K562 (cell line): ENCODE data around the gene EFCAB5. TPM values are rescaled to one million over a fixed set of nuclear protein-coding genes. Genes with fewer than 3 reads are reported as not detected.

ENCODE experiments used
- ATAC-seq: fragments of 200-7000 bp; cut with Tn5 transposase; 3 replicates; pipeline ENCODE4 v1.9.1; 2020; ENCODE audit warnings: moderate library complexity
- BruUV-seq: library from RNA; stranded (reverse); fragments of 400-500 nt; replicated peaks from 2 replicates; lab custom pipeline; 2021; lab: Mats Ljungman, UMichigan
- CTCF ChIA-PET: fragments of 300-600 bp; formaldehyde crosslinking; extraction: SDS; loops from one replicate; lab custom pipeline; 2021; ENCODE audit warnings: low intra/inter-chr PET ratio; lab: Yijun Ruan, JAX
- POLR2A ChIA-PET: fragments of 300-600, 350-650 bp; sonication (Branson Sonifier 250); formaldehyde crosslinking; extraction: SDS; loops from one replicate; lab custom pipeline; 2021; ENCODE audit warnings: antibody characterized with exemption, inconsistent platforms; lab: Yijun Ruan, JAX
- DNase-seq, 4 experiments: peaks; one replicate each; pipeline versions ENCODE4 v3.0.0 to v3.0.0-alpha.2; 2011 to 2018; ENCODE audit warnings: low spot score in 3 of 4, mixed read lengths in 3 of 4; ENCODE audit errors: extremely low read depth in 1 of 4
- FAIRE-seq: peaks from 2 replicates; lab custom pipeline; 2011; peaks lifted over from hg19 to GRCh38; lab: Jason Lieb, UNC
- H2AFZ ChIP-seq: 2 replicates; pipeline ENCODE4 v1.6.0; 2011; ENCODE audit warnings: low read depth, low read length, control low read depth, inconsistent platforms
- H3K27ac ChIP-seq: fragments of 200-600 bp; 3 replicates; pipeline ENCODE4 v1.8.0; 2011; ENCODE audit warnings: low read depth, mild to moderate bottlenecking, control low read depth, inconsistent platforms, low read length, moderate library complexity, mixed read lengths; ENCODE audit errors: extremely low read depth
- H3K27me3 ChIP-seq, 2 experiments: fragments of 300-600 bp in 1 of 2; 2 replicates in 1 of 2; 3 replicates in 1 of 2; pipeline versions ENCODE4 v1.6.0 to v1.8.0; 2011; ENCODE audit warnings: inconsistent platforms in 2 of 2, low read length in 2 of 2, mild to moderate bottlenecking in 1 of 2, mixed read lengths in 1 of 2, moderate library complexity in 1 of 2; ENCODE audit not compliant: control insufficient read depth in 2 of 2, insufficient read depth in 2 of 2
- H3K36me3 ChIP-seq: fragments of 300-600 bp; 3 replicates; pipeline ENCODE4 v1.8.0; 2011; ENCODE audit warnings: mild to moderate bottlenecking, low read length, inconsistent platforms; ENCODE audit not compliant: control insufficient read depth, insufficient read depth
- H3K4me1 ChIP-seq, 2 experiments: fragments of 200-600 bp in 1 of 2; replicated peaks in 1 of 2; 2 replicates in 1 of 2; 3 replicates in 1 of 2; pipeline versions ENCODE4 v1.5.1 to v1.8.0; 2011; ENCODE audit warnings: inconsistent platforms in 2 of 2, low read length in 2 of 2, mild to moderate bottlenecking in 1 of 2, mixed read lengths in 1 of 2, moderate library complexity in 1 of 2; ENCODE audit not compliant: control insufficient read depth in 2 of 2, insufficient read depth in 2 of 2
- H3K4me2 ChIP-seq: 2 replicates; pipeline ENCODE4 v1.6.1; 2011; ENCODE audit warnings: low read length, control low read depth, inconsistent platforms, mixed read lengths; ENCODE audit not compliant: insufficient read depth
- H3K4me3 ChIP-seq: fragments of 200-600 bp; sonication (generic), shearing (Covaris generic); 2 replicates; pipeline ENCODE4 v1.5.1; 2016; ENCODE audit warnings: control low read depth, inconsistent platforms
- H3K79me2 ChIP-seq: fragments of 200-600 bp; 3 replicates; pipeline ENCODE4 v1.8.0; 2011; ENCODE audit warnings: low read length, inconsistent platforms; ENCODE audit not compliant: control insufficient read depth, insufficient read depth
- H3K9ac ChIP-seq, 2 experiments: 2 replicates each; pipeline versions ENCODE4 v1.6.0 to v1.6.1; 2011; ENCODE audit warnings: low read depth in 2 of 2, low read length in 2 of 2, control low read depth in 1 of 2, inconsistent platforms in 1 of 2, mild to moderate bottlenecking in 1 of 2, mixed read lengths in 1 of 2; ENCODE audit not compliant: insufficient read depth in 1 of 2
- H3K9me1 ChIP-seq: one replicate; pipeline ENCODE4 v1.6.0; 2011; ENCODE audit warnings: inconsistent platforms, mild to moderate bottlenecking, low read length, moderate library complexity; ENCODE audit not compliant: control insufficient read depth, insufficient read depth
- H3K9me3 ChIP-seq: replicated peaks from 2 replicates; pipeline ENCODE4 v1.5.1; 2011; ENCODE audit warnings: low read depth, low read length, inconsistent platforms; ENCODE audit not compliant: control insufficient read depth, insufficient read depth
- H4K20me1 ChIP-seq: replicated peaks from 2 replicates; pipeline ENCODE4 v1.6.1; 2011; ENCODE audit warnings: low read length, inconsistent platforms, mixed read lengths; ENCODE audit not compliant: control insufficient read depth, insufficient read depth
- DDX20 ChIP-seq: fragments of 450-650 bp; IDR thresholded peaks from 2 replicates; pipeline ENCODE4 v1.6.1; 2016; ENCODE audit warnings: missing genetic modification characterization, low read depth, mild to moderate bottlenecking, missing compliant biosample characterization, moderate library complexity
- EHMT2 ChIP-seq: fragments of 450-650 bp; IDR thresholded peaks from 2 replicates; pipeline ENCODE4 v1.6.1; 2018; ENCODE audit warnings: antibody characterized with exemption
- ELF2 ChIP-seq: fragments of 250-450 bp; sonication (Bioruptor Pico); IDR thresholded peaks from 2 replicates; pipeline ENCODE4 v1.5.0; 2021; ENCODE audit warnings: mild to moderate bottlenecking
- ESRRA ChIP-seq: fragments of 450-650 bp; IDR thresholded peaks from 2 replicates; pipeline ENCODE4 v1.6.1; 2014; ENCODE audit warnings: low read depth, mild to moderate bottlenecking, moderate library complexity, borderline replicate concordance
- GATA2 ChIP-seq: sonication (generic); formaldehyde crosslinking; IDR thresholded peaks from 2 replicates; pipeline ENCODE4 v1.4.0; 2020; ENCODE audit warnings: mild to moderate bottlenecking, missing genetic modification reagents
- JUND ChIP-seq, 2 experiments: IDR thresholded peaks; 2 replicates in 1 of 2; 3 replicates in 1 of 2; pipeline ENCODE4 v1.6.1; 2011; ENCODE audit warnings: borderline replicate concordance in 2 of 2, low read depth in 2 of 2, low read length in 2 of 2, improper control_type of control experiment in 1 of 2, missing biosample characterization in 1 of 2, missing genetic modification characterization in 1 of 2, missing genetic modification reagents in 1 of 2
- KDM1A ChIP-seq, 2 experiments: fragments of 450-650 bp; IDR thresholded peaks; 2 replicates each; pipeline ENCODE4 v1.6.1; 2016; ENCODE audit warnings: mild to moderate bottlenecking in 2 of 2
- MECOM ChIP-seq: fragments of 250-450 bp; sonication (Bioruptor Pico); IDR thresholded peaks from 2 replicates; pipeline ENCODE4 v1.8.0; 2022; ENCODE audit warnings: inconsistent platforms
- NR2C1 ChIP-seq, 2 experiments: fragments of 450-650 bp; IDR thresholded peaks; 2 replicates each; pipeline ENCODE4 v1.6.1; 2017; ENCODE audit warnings: mild to moderate bottlenecking in 2 of 2, antibody characterized with exemption in 1 of 2, inconsistent platforms in 1 of 2, missing compliant biosample characterization in 1 of 2, missing genetic modification characterization in 1 of 2
- SMAD4 ChIP-seq: fragments of 250-450 bp; sonication (Bioruptor Pico); conservative IDR thresholded peaks from 2 replicates; pipeline ENCODE4 v1.8.0; 2021; ENCODE audit warnings: inconsistent platforms, mild to moderate bottlenecking, moderate library complexity
- ZNF174 ChIP-seq: fragments of 250-450 bp; sonication (Bioruptor Pico); IDR thresholded peaks from 2 replicates; pipeline ENCODE4 v1.4.0; 2020; ENCODE audit warnings: mild to moderate bottlenecking
- WGBS: fragments of 100-300 bp; shearing (Covaris generic); methylation state at CpG from one replicate; pipeline ENCODE4 v1.1.6; 2016; ENCODE audit warnings: low coverage, mixed read lengths; ENCODE audit not compliant: insufficient coverage; ENCODE audit errors: missing lambda C conversion rate; 5-methylcytosine and 5-hydroxymethylcytosine counted together
- in situ Hi-C: fragments of 300-500 bp; cut with MboI; formaldehyde crosslinking; loops from 4 replicates; pipeline ENCODE4 v1.15.0; 2018; ENCODE audit warnings: inconsistent platforms, mixed read lengths
- intact Hi-C: fragments of 100-400 bp; cut with micrococcal nuclease; formaldehyde crosslinking; loops from 2 replicates; pipeline ENCODE4 v1.14.2; 2022
- polyA plus RNA-seq, 8 experiments: library from polyadenylated mRNA; depleted of rRNA in 4 of 8; stranded (reverse) in 5 of 8; unstranded in 3 of 8; fragments of >200 nt; fragmentation: Nextera tagmentation in 2 of 8; fragmentation: Illumina TruSeq in 1 of 8; extraction: Ambion mirVana in 2 of 8; extraction: Trizol in 1 of 8; gene quantifications; 2 replicates each; pipeline versions ENCODE4 v1.2.1 to v1.2.3, GENCODE V29; 2011 to 2014; ENCODE audit warnings: inconsistent platforms in 1 of 8, missing spikeins in 1 of 8
- total RNA-seq, 7 experiments: library from RNA; depleted of rRNA in 6 of 7; stranded (reverse); fragments of >200 nt in 6 of 7; fragmentation: Illumina TruSeq in 2 of 7; extraction: Trizol in 2 of 7; gene quantifications; 2 replicates each; pipeline versions ENCODE4 v1.2.1 to v1.2.3, GENCODE V29; 2011 to 2021; ENCODE audit warnings: low replicate concordance in 1 of 7
- TF ChIP-seq, protein P1 (sequence below): sonication (generic); formaldehyde crosslinking; IDR thresholded peaks from 2 replicates; pipeline ENCODE4 v1.8.1; 2023; ENCODE audit warnings: mild to moderate bottlenecking, missing genetic modification reagents, moderate library complexity
- TF ChIP-seq, protein P2 (sequence below): sonication (generic); formaldehyde crosslinking; IDR thresholded peaks from 2 replicates; pipeline ENCODE4 v1.8.1; 2022; ENCODE audit warnings: missing genetic modification reagents
- TF ChIP-seq, protein P3 (sequence below): fragments of 450-650 bp; IDR thresholded peaks from 2 replicates; pipeline ENCODE4 v1.6.1; 2016; ENCODE audit warnings: low read depth, mild to moderate bottlenecking, moderate library complexity
- TF ChIP-seq, protein P4 (sequence below): sonication (generic); formaldehyde crosslinking; IDR thresholded peaks from 2 replicates; pipeline ENCODE4 v1.9.0; 2022; ENCODE audit warnings: mild to moderate bottlenecking, missing genetic modification reagents
- TF ChIP-seq, protein P5 (sequence below): IDR thresholded peaks from 3 replicates; pipeline ENCODE4 v1.6.1; 2011; ENCODE audit warnings: borderline replicate concordance, mild to moderate bottlenecking, moderate library complexity; ENCODE audit not compliant: insufficient read length; ENCODE audit errors: extremely low read depth

Gene EFCAB5
- total and polyA plus RNA-seq, 9 of the 15 experiments (the other 6 are each of a cell fraction or from before 2014, with no cell fraction given), result 0.06 to 0.11 TPM; not detected in 7

- H3K27me3 ChIP-seq, result no peaks in the 10 kb centered on the region
- POLR2A ChIA-PET, result interaction anchor here (1.2 kb wide), 1 partner anchor 10 kb away, joined by 7 read pairs; no protein-coding TSS in a partner anchor
- 1% methylated on average over 10 of the region's 10 CpGs for WGBS
- H3K4me1 ChIP-seq, result peaks cover 5 to 10% of the 10 kb centered on the region in 2 experiments; a peak in 3 of 5 replicates
- no peaks in the 10 kb centered on the region for H3K9me3 ChIP-seq
- H3K4me2 ChIP-seq, result peak overlapping the region; percentile 92
- H3K36me3 ChIP-seq, result peaks cover 28% of the 10 kb centered on the region
- peak overlapping the region; percentile 92 to 100 for H3K9ac ChIP-seq
- H4K20me1 ChIP-seq, result no peaks in the 10 kb centered on the region
- peak overlapping the region; percentile 61 for H3K4me3 ChIP-seq
- CTCF ChIA-PET, result no interaction called here
- DNase-seq (peak in 1 of 4 experiments; percentile 9), FAIRE-seq (no peak), ATAC-seq (no peak; the same call in 2 of the 3 replicates)
- peak overlapping the region; percentile 99 for H2AFZ ChIP-seq
- intact Hi-C loops (no loop called here), in situ Hi-C loops (loop anchor here (10.0 kb wide), 1 partner anchor 158 kb away; no protein-coding TSS in a partner anchor)
- peak overlapping the region; percentile 97 for H3K27ac ChIP-seq
- H3K9me1 ChIP-seq, result no peaks in the 10 kb centered on the region
- H3K79me2 ChIP-seq, result peaks cover 52% of the 10 kb centered on the region
- TSS peak; percentile 98 for BruUV-seq
- TF ChIP-seq EHMT2, result no peak
- TF ChIP-seq, protein P1, sequence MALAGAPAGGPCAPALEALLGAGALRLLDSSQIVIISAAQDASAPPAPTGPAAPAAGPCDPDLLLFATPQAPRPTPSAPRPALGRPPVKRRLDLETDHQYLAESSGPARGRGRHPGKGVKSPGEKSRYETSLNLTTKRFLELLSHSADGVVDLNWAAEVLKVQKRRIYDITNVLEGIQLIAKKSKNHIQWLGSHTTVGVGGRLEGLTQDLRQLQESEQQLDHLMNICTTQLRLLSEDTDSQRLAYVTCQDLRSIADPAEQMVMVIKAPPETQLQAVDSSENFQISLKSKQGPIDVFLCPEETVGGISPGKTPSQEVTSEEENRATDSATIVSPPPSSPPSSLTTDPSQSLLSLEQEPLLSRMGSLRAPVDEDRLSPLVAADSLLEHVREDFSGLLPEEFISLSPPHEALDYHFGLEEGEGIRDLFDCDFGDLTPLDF (CRISPR knock-in tag), result 0 out of 2 replicates have a peak, but pooled peaks have one; percentile 4
- no peak for TF ChIP-seq ELF2
- peak; percentile 34; the same call in 1 of the 2 replicates for TF ChIP-seq ESRRA
- TF ChIP-seq GATA2 (CRISPR knock-in tag), result no peak
- TF ChIP-seq DDX20 (tag), result no peak
- no peak for TF ChIP-seq ZNF174 (CRISPR knock-in tag)
- TF ChIP-seq, protein P2, sequence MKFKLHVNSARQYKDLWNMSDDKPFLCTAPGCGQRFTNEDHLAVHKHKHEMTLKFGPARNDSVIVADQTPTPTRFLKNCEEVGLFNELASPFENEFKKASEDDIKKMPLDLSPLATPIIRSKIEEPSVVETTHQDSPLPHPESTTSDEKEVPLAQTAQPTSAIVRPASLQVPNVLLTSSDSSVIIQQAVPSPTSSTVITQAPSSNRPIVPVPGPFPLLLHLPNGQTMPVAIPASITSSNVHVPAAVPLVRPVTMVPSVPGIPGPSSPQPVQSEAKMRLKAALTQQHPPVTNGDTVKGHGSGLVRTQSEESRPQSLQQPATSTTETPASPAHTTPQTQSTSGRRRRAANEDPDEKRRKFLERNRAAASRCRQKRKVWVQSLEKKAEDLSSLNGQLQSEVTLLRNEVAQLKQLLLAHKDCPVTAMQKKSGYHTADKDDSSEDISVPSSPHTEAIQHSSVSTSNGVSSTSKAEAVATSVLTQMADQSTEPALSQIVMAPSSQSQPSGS (CRISPR knock-in tag), result no peak
- no peak for TF ChIP-seq MECOM
- TF ChIP-seq, protein P3, sequence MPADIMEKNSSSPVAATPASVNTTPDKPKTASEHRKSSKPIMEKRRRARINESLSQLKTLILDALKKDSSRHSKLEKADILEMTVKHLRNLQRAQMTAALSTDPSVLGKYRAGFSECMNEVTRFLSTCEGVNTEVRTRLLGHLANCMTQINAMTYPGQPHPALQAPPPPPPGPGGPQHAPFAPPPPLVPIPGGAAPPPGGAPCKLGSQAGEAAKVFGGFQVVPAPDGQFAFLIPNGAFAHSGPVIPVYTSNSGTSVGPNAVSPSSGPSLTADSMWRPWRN, result no peak
- no peak for TF ChIP-seq JUND (IDR thresholded peaks at IDR 0.05; ENCODE audit: borderline replicate concordance, low read depth, low read length)
- no peak for TF ChIP-seq JUND (tag; IDR thresholded peaks at IDR 0.05; ENCODE audit: borderline replicate concordance, low read depth, low read length)
- TF ChIP-seq SMAD4 (CRISPR knock-in tag), result no peak
- TF ChIP-seq KDM1A (IDR thresholded peaks at IDR 0.05), result no peak
- TF ChIP-seq NR2C1 (IDR thresholded peaks at IDR 0.05), result no peak
- TF ChIP-seq NR2C1 (tag; IDR thresholded peaks at IDR 0.05), result no peak
- TF ChIP-seq, protein P4, sequence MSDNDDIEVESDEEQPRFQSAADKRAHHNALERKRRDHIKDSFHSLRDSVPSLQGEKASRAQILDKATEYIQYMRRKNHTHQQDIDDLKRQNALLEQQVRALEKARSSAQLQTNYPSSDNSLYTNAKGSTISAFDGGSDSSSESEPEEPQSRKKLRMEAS (CRISPR knock-in tag), result no peak
- TF ChIP-seq, protein P5, sequence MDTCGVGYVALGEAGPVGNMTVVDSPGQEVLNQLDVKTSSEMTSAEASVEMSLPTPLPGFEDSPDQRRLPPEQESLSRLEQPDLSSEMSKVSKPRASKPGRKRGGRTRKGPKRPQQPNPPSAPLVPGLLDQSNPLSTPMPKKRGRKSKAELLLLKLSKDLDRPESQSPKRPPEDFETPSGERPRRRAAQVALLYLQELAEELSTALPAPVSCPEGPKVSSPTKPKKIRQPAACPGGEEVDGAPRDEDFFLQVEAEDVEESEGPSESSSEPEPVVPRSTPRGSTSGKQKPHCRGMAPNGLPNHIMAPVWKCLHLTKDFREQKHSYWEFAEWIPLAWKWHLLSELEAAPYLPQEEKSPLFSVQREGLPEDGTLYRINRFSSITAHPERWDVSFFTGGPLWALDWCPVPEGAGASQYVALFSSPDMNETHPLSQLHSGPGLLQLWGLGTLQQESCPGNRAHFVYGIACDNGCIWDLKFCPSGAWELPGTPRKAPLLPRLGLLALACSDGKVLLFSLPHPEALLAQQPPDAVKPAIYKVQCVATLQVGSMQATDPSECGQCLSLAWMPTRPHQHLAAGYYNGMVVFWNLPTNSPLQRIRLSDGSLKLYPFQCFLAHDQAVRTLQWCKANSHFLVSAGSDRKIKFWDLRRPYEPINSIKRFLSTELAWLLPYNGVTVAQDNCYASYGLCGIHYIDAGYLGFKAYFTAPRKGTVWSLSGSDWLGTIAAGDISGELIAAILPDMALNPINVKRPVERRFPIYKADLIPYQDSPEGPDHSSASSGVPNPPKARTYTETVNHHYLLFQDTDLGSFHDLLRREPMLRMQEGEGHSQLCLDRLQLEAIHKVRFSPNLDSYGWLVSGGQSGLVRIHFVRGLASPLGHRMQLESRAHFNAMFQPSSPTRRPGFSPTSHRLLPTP, result no peak
These were observed 174.9 kb downstream of the EFCAB5 start for GRCh38 chr17:30116345-30116660.
